HCT116 (cell line): ENCODE data around the gene SH2D1B. TPM values are rescaled to one million over a fixed set of nuclear protein-coding genes. Genes with fewer than 3 reads are reported as not detected.

Experiments
- ATAC-seq: fragments of 200-7000 bp; cut with Tn5 transposase; 2 replicates; pipeline ENCODE4 v1.9.1; 2020; ENCODE audit warnings: mild to moderate bottlenecking, moderate library complexity
- BruUV-seq: library from RNA; stranded (reverse); fragments of 400-500 nt; replicated peaks from 2 replicates; lab custom pipeline; 2021; lab: Mats Ljungman, UMichigan
- CTCF ChIA-PET: fragments of 300-600 bp; sonication (Branson Sonifier 250); formaldehyde crosslinking; loops from one replicate; lab custom pipeline; 2021; ENCODE audit warnings: antibody characterized with exemption; lab: Charles Lee
- POLR2A ChIA-PET: fragments of 300-600, 350-600 bp; sonication (Branson Sonifier 250); formaldehyde crosslinking; loops from one replicate; lab custom pipeline; 2021; ENCODE audit warnings: antibody characterized with exemption; lab: Charles Lee
- RAD21 ChIA-PET, 2 experiments: fragments of 300-600 bp; sonication (Branson Sonifier 250); formaldehyde crosslinking; loops; one replicate each; lab custom pipeline; 2023; ENCODE audit warnings: low total read pairs in 2 of 2; ENCODE audit not compliant: uncharacterized antibody in 2 of 2, unreplicated experiment in 2 of 2, low non-redundant PET in 1 of 2; lab: Charles Lee
- DNase-seq: peaks from one replicate; pipeline ENCODE4 v3.0.0-alpha.2; 2010; ENCODE audit warnings: low read depth, low spot score
- H2AFZ ChIP-seq: fragments of 200-600 bp; shearing (Covaris generic), sonication (generic); 2 replicates; pipeline ENCODE4 v1.6.1; 2017; ENCODE audit warnings: low read depth, mixed run types, mixed read lengths, antibody characterized with exemption, low read length; ENCODE audit not compliant: poor library complexity, severe bottlenecking
- H3K27ac ChIP-seq: 2 replicates; pipeline ENCODE4 v1.5.1; 2012; ENCODE audit warnings: low read depth, low read length
- H3K27me3 ChIP-seq: fragments of 200-600 bp; sonication (generic); 2 replicates; pipeline ENCODE4 v1.6.1; 2016; ENCODE audit warnings: mixed run types, low read length, mixed read lengths; ENCODE audit not compliant: insufficient read depth
- H3K36me3 ChIP-seq, 2 experiments: fragments of 200-500 bp in 1 of 2; fragments of 200-600 bp in 1 of 2; sonication (Bioruptor generic) in 1 of 2; sonication (generic) in 1 of 2; 2 replicates each; pipeline versions ENCODE4 v1.5.1 to v1.6.1; 2014 to 2016; ENCODE audit warnings: low read length in 2 of 2, inconsistent platforms in 1 of 2, mixed read lengths in 1 of 2, mixed run types in 1 of 2; ENCODE audit not compliant: insufficient read depth in 2 of 2, control insufficient read depth in 1 of 2
- H3K4me1 ChIP-seq, 2 experiments: fragments of 200-600 bp in 1 of 2; sonication (generic) in 1 of 2; 2 replicates each; pipeline versions ENCODE4 v1.5.1 to v1.6.1; 2012 to 2017; ENCODE audit warnings: low read length in 2 of 2, inconsistent platforms in 1 of 2, mild to moderate bottlenecking in 1 of 2, mixed read lengths in 1 of 2, mixed run types in 1 of 2, moderate library complexity in 1 of 2; ENCODE audit not compliant: insufficient read depth in 2 of 2, control insufficient read depth in 1 of 2
- H3K4me2 ChIP-seq: fragments of 200-600 bp; sonication (generic); 2 replicates; pipeline ENCODE4 v1.6.1; 2017; ENCODE audit warnings: mixed run types, low read length, mixed read lengths
- H3K4me3 ChIP-seq, 2 experiments: fragments of 200-600 bp in 1 of 2; sonication (generic) in 1 of 2; replicated peaks in 1 of 2; 2 replicates each; pipeline ENCODE4 v1.5.1; 2011 to 2016; ENCODE audit warnings: low read length in 2 of 2, control low read depth in 1 of 2, low read depth in 1 of 2, mild to moderate bottlenecking in 1 of 2, mixed read lengths in 1 of 2, mixed run types in 1 of 2
- H3K79me2 ChIP-seq: fragments of 200-600 bp; sonication (generic); 2 replicates; pipeline ENCODE4 v1.6.1; 2017; ENCODE audit warnings: mild to moderate bottlenecking, mixed run types, low read length, moderate library complexity, mixed read lengths; ENCODE audit not compliant: insufficient read depth
- H3K9ac ChIP-seq: fragments of 200-600 bp; sonication (generic); 2 replicates; pipeline ENCODE4 v1.6.1; 2016; ENCODE audit warnings: low read length, mixed read lengths
- H3K9me2 ChIP-seq: fragments of 200-600 bp; sonication (generic), shearing (Covaris generic); 2 replicates; pipeline ENCODE4 v1.6.1; 2017; ENCODE audit warnings: mixed run types, mild to moderate bottlenecking, moderate library complexity; ENCODE audit not compliant: insufficient read depth
- H3K9me3 ChIP-seq, 2 experiments: fragments of 200-500 bp in 1 of 2; fragments of 200-600 bp in 1 of 2; sonication (Bioruptor generic) in 1 of 2; sonication (generic) in 1 of 2; 2 replicates each; pipeline ENCODE4 v1.6.1; 2014 to 2017; ENCODE audit warnings: low read length in 2 of 2, mixed read lengths in 2 of 2, inconsistent platforms in 1 of 2, low read depth in 1 of 2, mild to moderate bottlenecking in 1 of 2, mixed run types in 1 of 2, moderate library complexity in 1 of 2; ENCODE audit not compliant: control insufficient read depth in 1 of 2, insufficient read depth in 1 of 2
- H4K20me1 ChIP-seq: fragments of 200-600 bp; sonication (generic), shearing (Covaris generic); 2 replicates; pipeline ENCODE4 v1.6.1; 2017; ENCODE audit warnings: mixed run types, mild to moderate bottlenecking, moderate library complexity; ENCODE audit not compliant: insufficient read depth
- EGR1 ChIP-seq: IDR thresholded peaks from 2 replicates; pipeline ENCODE4 v1.6.1; 2012; ENCODE audit warnings: low read depth
- ELF1 ChIP-seq: IDR thresholded peaks from 2 replicates; pipeline ENCODE4 v1.6.1; 2012; ENCODE audit warnings: low read depth, borderline replicate concordance
- FOSL1 ChIP-seq: IDR thresholded peaks from 2 replicates; pipeline ENCODE4 v1.6.1; 2012; ENCODE audit warnings: low read depth
- JUND ChIP-seq: IDR thresholded peaks from 2 replicates; pipeline ENCODE4 v1.6.1; 2012
- MAX ChIP-seq: IDR thresholded peaks from 2 replicates; pipeline ENCODE4 v1.6.1; 2012
- POLR2A ChIP-seq: IDR thresholded peaks from 2 replicates; pipeline ENCODE4 v1.7.0; 2011; ENCODE audit warnings: borderline replicate concordance; ENCODE audit not compliant: insufficient read depth, insufficient read length; ENCODE audit errors: extremely low read depth
- RAD21 ChIP-seq: IDR thresholded peaks from 2 replicates; pipeline ENCODE4 v1.6.1; 2012; ENCODE audit warnings: low read depth, mild to moderate bottlenecking
- SRF ChIP-seq: IDR thresholded peaks from 2 replicates; pipeline ENCODE4 v1.6.1; 2012; ENCODE audit warnings: low read depth
- YY1 ChIP-seq: IDR thresholded peaks from 2 replicates; pipeline ENCODE4 v1.6.1; 2011; ENCODE audit warnings: low read length, low read depth, moderate library complexity, mild to moderate bottlenecking; ENCODE audit not compliant: insufficient replicate concordance; ENCODE audit errors: extremely low read depth
- ZFX ChIP-seq: fragments of 450-650 bp; IDR thresholded peaks from 2 replicates; pipeline ENCODE4 v1.6.1; 2017
- ZNF274 ChIP-seq: fragments of 200-500 bp; sonication (Bioruptor generic); IDR thresholded peaks from 2 replicates; pipeline ENCODE4 v1.6.1; 2014; ENCODE audit warnings: mild to moderate bottlenecking, low read depth, low read length, inconsistent platforms
- intact Hi-C: fragments of 100-400 bp; cut with micrococcal nuclease; formaldehyde crosslinking; loops from 2 replicates; pipeline ENCODE4 v1.10.0; 2022
- total RNA-seq: library from RNA; stranded (reverse); gene quantifications from one replicate; pipeline ENCODE4 v1.2.1, GENCODE V29; 2021; ENCODE audit not compliant: unreplicated experiment
- TF ChIP-seq, protein P1 (sequence below), 3 experiments: fragments of 200-600 bp in 1 of 3; sonication (generic) in 1 of 3; IDR thresholded peaks in 2 of 3; conservative IDR thresholded peaks in 1 of 3; 2 replicates each; pipeline ENCODE4 v1.5.1; 2012 to 2017; ENCODE audit warnings: low read depth in 2 of 3, low read length in 2 of 3, antibody characterized with exemption in 1 of 3, borderline replicate concordance in 1 of 3, control low read depth in 1 of 3, mild to moderate bottlenecking in 1 of 3, mixed read lengths in 1 of 3, mixed run types in 1 of 3, moderate library complexity in 1 of 3; ENCODE audit not compliant: insufficient read depth in 1 of 3
- TF ChIP-seq, protein P2 (sequence below): IDR thresholded peaks from 2 replicates; pipeline ENCODE4 v1.6.1; 2012
- TF ChIP-seq, protein P3 (sequence below): IDR thresholded peaks from 2 replicates; pipeline ENCODE4 v1.6.1; 2012; ENCODE audit warnings: low read depth

Gene SH2D1B
- total RNA-seq, 1 experiment from 2014 or later: 0.12 TPM

- Histone ChIP-seq H3K79me2 (no peaks in the 10 kb centered on the region), H3K4me2 (no peak overlapping the region), H3K9ac (no peak overlapping the region), H3K27ac (no peak overlapping the region), H3K36me3 (no peaks in the 10 kb centered on the region), H3K9me3 (no peaks in the 10 kb centered on the region)
- no peak for ATAC-seq
- intact Hi-C loops: no loop called here
- DNase-seq: no peak
- TF ChIP-seq ELF1: no peak
- TF ChIP-seq FOSL1: no peak
- no peak for TF ChIP-seq EGR1
- TF ChIP-seq ZFX: no peak
- TF ChIP-seq, protein P1, sequence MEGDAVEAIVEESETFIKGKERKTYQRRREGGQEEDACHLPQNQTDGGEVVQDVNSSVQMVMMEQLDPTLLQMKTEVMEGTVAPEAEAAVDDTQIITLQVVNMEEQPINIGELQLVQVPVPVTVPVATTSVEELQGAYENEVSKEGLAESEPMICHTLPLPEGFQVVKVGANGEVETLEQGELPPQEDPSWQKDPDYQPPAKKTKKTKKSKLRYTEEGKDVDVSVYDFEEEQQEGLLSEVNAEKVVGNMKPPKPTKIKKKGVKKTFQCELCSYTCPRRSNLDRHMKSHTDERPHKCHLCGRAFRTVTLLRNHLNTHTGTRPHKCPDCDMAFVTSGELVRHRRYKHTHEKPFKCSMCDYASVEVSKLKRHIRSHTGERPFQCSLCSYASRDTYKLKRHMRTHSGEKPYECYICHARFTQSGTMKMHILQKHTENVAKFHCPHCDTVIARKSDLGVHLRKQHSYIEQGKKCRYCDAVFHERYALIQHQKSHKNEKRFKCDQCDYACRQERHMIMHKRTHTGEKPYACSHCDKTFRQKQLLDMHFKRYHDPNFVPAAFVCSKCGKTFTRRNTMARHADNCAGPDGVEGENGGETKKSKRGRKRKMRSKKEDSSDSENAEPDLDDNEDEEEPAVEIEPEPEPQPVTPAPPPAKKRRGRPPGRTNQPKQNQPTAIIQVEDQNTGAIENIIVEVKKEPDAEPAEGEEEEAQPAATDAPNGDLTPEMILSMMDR (IDR thresholded peaks at IDR 0.05 in 2 of 3, conservative IDR thresholded peaks at IDR 0.05 in 1 of 3; ENCODE audit: borderline replicate concordance in 1 of 3, insufficient read depth in 1 of 3, low read depth in 2 of 3, low read length in 2 of 3): no peak
- no peak for TF ChIP-seq ZNF274
- no peak for TF ChIP-seq POLR2A
- no peak for TF ChIP-seq YY1
- TF ChIP-seq RAD21: no peak
- TF ChIP-seq SRF: no peak
- TF ChIP-seq, protein P2, sequence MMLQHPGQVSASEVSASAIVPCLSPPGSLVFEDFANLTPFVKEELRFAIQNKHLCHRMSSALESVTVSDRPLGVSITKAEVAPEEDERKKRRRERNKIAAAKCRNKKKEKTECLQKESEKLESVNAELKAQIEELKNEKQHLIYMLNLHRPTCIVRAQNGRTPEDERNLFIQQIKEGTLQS: no peak
- TF ChIP-seq, protein P3, sequence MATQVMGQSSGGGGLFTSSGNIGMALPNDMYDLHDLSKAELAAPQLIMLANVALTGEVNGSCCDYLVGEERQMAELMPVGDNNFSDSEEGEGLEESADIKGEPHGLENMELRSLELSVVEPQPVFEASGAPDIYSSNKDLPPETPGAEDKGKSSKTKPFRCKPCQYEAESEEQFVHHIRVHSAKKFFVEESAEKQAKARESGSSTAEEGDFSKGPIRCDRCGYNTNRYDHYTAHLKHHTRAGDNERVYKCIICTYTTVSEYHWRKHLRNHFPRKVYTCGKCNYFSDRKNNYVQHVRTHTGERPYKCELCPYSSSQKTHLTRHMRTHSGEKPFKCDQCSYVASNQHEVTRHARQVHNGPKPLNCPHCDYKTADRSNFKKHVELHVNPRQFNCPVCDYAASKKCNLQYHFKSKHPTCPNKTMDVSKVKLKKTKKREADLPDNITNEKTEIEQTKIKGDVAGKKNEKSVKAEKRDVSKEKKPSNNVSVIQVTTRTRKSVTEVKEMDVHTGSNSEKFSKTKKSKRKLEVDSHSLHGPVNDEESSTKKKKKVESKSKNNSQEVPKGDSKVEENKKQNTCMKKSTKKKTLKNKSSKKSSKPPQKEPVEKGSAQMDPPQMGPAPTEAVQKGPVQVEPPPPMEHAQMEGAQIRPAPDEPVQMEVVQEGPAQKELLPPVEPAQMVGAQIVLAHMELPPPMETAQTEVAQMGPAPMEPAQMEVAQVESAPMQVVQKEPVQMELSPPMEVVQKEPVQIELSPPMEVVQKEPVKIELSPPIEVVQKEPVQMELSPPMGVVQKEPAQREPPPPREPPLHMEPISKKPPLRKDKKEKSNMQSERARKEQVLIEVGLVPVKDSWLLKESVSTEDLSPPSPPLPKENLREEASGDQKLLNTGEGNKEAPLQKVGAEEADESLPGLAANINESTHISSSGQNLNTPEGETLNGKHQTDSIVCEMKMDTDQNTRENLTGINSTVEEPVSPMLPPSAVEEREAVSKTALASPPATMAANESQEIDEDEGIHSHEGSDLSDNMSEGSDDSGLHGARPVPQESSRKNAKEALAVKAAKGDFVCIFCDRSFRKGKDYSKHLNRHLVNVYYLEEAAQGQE: no peak
- no peak for TF ChIP-seq JUND
- no peak for TF ChIP-seq MAX
- TF ChIP-seq, all 23 proteins: peak for 0
- no peak overlapping the region for H3K4me3 ChIP-seq
- H2AFZ ChIP-seq: no peak overlapping the region
- ChIA-PET POLR2A (no interaction called here), CTCF (no interaction called here), RAD21 (no interaction called here)
- H3K9me2 ChIP-seq: no peaks in the 10 kb centered on the region
- peaks cover under 1 to 8% of the 10 kb centered on the region in 2 experiments; a peak in 3 of 4 replicates for H3K4me1 ChIP-seq
- no peaks in the 10 kb centered on the region for H4K20me1 ChIP-seq
- BruUV-seq: no TSS peak
- H3K27me3 ChIP-seq: no peaks in the 10 kb centered on the region
Observed at GRCh38 chr1:162387226-162388082, 24.5 kb downstream of the SH2D1B start.
